ENCODE results near the gene DDX1.

The DDX1 gene

GRCh38 chr2:15562354-15563031, 29.2 kb upstream of the DDX1 start:
- no peak for DNase-seq (ENCODE audit: low spot score)

GRCh38 chr2:15563227-15564100, 28.2 kb upstream of the DDX1 start:
- no peak for DNase-seq (ENCODE audit: low spot score)

GRCh38 chr2:15565392-15565791, 26.3 kb upstream of the DDX1 start:
- no peak for DNase-seq (ENCODE audit: low spot score)

GRCh38 chr2:15565994-15566671, 25.5 kb upstream of the DDX1 start:
- no peak for DNase-seq (ENCODE audit: low spot score)

GRCh38 chr2:15566912-15567311, 24.8 kb upstream of the DDX1 start:
- DNase-seq (ENCODE audit: low spot score), result no peak

GRCh38 chr2:15568874-15569273, 22.8 kb upstream of the DDX1 start:
- DNase-seq (ENCODE audit: low spot score), result no peak

GRCh38 chr2:15570104-15570503, 21.6 kb upstream of the DDX1 start:
- DNase-seq (ENCODE audit: low spot score), result no peak

- DNase-seq (ENCODE audit: low spot score), result no peak
Measured at GRCh38 chr2:15571729-15572128, 19.9 kb upstream of the DDX1 start.

GRCh38 chr2:15577071-15577735, 14.5 kb upstream of the DDX1 start:
- DNase-seq (ENCODE audit: low spot score), result peak; percentile 72

- no peak for DNase-seq (ENCODE audit: low spot score)
Measured at GRCh38 chr2:15579641-15580040, 12.0 kb upstream of the DDX1 start.

GRCh38 chr2:15580451-15580850, 11.2 kb upstream of the DDX1 start:
- no peak for DNase-seq (ENCODE audit: low spot score)

GRCh38 chr2:15582710-15583357, 8.8 kb upstream of the DDX1 start:
- DNase-seq (ENCODE audit: low spot score), result no peak

GRCh38 chr2:15583826-15584225, 7.8 kb upstream of the DDX1 start:
- DNase-seq (ENCODE audit: low spot score), result no peak

- DNase-seq (ENCODE audit: low spot score), result no peak
Measured at GRCh38 chr2:15584316-15584715, 7.4 kb upstream of the DDX1 start.

- no peak for DNase-seq (ENCODE audit: low spot score)
Measured at GRCh38 chr2:15584767-15585469, 6.8 kb upstream of the DDX1 start.

GRCh38 chr2:15588329-15588919, 3.2 kb upstream of the DDX1 start:
- DNase-seq (ENCODE audit: low spot score), result peak; percentile 15

- no peak for DNase-seq (ENCODE audit: low spot score)
Measured at GRCh38 chr2:15591373-15591691, 336 bp upstream of the DDX1 start.

- DNase-seq (ENCODE audit: low spot score), result no peak
Measured at GRCh38 chr2:15593327-15593705, 1.6 kb downstream of the DDX1 start.

- DNase-seq (ENCODE audit: low spot score), result no peak
Measured at GRCh38 chr2:15594291-15595256, 2.9 kb downstream of the DDX1 start.

All from putamen (tissue), 1 donor.